Body of pancreas (tissue), 4 donors: ENCODE data around the gene PDGFA.

Experiments used
- CTCF ChIP-seq, 7 experiments: fragments of 450-650 bp in 4 of 7; fragments of 200-600 bp in 3 of 7; sonication (generic) in 3 of 7; IDR thresholded peaks; one replicate each; pipeline ENCODE4 v1.5.1; 2016 to 2019; ENCODE audit warnings: antibody characterized with exemption in 7 of 7
- POLR2A ChIP-seq, 3 donors: fragments of 450-650 bp; IDR thresholded peaks; one replicate each; pipeline ENCODE4 v1.6.1; 2016; ENCODE audit warnings: antibody characterized with exemption in 3 of 3, mild to moderate bottlenecking in 2 of 3

- TF ChIP-seq CTCF (IDR thresholded peaks at IDR 0.05) = no peak
- no peak for TF ChIP-seq POLR2A (IDR thresholded peaks at IDR 0.05)
These were observed 53.0 kb downstream of the PDGFA start for GRCh38 chr7:466465-467191.
